Stimulated activated CD8-positive, alpha-beta memory T cell treated with anti-CD3 and anti-CD28 coated beads, Interleukin-7, amount 100 ng/mL, for 1 hour (primary cell): ENCODE results near the gene CLCNKB.
"Not testable (repeated sequence)": the region's sequence is repeated elsewhere in the genome, so short reads cannot be mapped to it uniquely, and the experiment has no call there.

Source experiments
- DNase-seq, 2 donors: peaks; one replicate each; pipeline ENCODE4 v3.0.0-alpha.2; 2020; ENCODE audit warnings: low read depth in 2 of 2

CLCNKB gene

DNA sequence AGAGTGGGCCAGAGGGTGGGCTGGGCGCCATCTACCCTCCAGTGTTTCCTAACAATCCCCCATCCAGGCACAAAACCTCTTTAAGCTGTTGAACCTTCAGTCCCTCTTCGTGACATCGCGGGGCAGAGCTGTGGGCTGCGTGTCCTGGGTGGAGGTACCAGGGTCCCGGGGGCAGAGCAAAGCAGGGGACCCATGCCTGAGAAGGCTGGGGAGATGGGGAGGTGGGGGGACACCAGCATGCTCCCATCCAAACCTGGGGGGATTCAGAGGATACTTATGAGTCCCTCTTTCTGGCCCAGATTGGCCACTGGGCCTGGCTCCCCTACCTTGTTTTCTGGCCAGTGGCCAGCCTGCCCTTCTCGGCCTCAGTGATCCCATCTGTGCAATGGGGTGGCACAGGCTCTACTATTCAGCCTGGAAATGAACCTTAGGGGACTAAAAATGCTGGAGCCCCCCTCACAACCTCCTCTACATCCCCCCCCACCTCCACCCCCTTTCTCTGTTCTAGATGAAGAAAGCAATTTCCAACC, 10.4 kb upstream of the CLCNKB start:
- not testable (repeated sequence) for DNase-seq

GRCh38 chr1:16036461-16036860, 7.1 kb upstream of the CLCNKB start:
- not testable (repeated sequence) for DNase-seq

GRCh38 chr1:16038620-16038912, 5.0 kb upstream of the CLCNKB start:
- no peak for DNase-seq

GRCh38 chr1:16039871-16040270, 3.7 kb upstream of the CLCNKB start:
- not testable (repeated sequence) for DNase-seq

DNA sequence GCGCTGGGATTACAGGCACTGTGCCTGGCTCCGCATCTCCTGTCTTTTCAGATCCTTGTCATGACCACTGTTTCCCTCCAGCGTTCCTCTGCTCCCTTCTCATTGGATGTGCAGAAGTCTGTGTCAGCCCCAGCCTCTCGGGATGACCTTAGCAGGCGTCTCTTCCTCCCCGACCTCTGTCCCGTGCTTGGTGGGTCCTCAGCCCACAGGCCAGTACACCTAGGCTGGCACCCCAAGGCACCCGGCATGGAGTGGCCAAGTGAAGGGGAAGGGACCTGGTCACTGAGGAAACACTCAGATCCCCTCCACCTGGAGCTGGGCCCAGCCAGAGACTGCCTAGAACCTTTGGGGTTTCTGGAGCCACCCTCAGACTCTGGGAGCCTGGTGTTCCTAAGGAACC, 2.4 kb upstream of the CLCNKB start:
- no peak for DNase-seq

- no peak for DNase-seq
Measured at GRCh38 chr1:16042096-16042495, 1.5 kb upstream of the CLCNKB start.

DNA sequence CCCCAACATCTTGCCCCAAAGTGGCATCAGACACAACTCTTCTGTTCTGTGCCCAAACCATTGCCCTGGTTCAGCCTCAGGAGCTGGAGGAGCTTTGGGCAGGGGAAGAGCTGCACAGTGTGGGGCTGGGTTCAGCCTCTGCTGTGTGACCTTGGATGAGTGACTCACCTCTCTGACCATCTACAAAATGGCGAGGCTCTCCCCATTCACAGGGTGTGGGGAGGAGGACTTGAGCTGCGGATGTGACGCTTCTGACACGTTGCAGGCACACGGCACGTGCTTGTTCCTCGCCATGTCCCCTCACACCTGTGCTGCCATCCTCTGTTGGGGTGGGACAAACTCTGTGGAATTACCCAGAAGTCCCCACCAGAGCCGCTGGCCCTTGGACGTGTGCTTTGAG, 928 bp upstream of the CLCNKB start:
- DNase-seq, result not testable (repeated sequence)

GRCh38 chr1:16043950-16044349, 368 bp downstream of the CLCNKB start:
- DNase-seq, result no peak

GRCh38 chr1:16046842-16047241, 3.3 kb downstream of the CLCNKB start:
- DNase-seq, result no peak

DNA sequence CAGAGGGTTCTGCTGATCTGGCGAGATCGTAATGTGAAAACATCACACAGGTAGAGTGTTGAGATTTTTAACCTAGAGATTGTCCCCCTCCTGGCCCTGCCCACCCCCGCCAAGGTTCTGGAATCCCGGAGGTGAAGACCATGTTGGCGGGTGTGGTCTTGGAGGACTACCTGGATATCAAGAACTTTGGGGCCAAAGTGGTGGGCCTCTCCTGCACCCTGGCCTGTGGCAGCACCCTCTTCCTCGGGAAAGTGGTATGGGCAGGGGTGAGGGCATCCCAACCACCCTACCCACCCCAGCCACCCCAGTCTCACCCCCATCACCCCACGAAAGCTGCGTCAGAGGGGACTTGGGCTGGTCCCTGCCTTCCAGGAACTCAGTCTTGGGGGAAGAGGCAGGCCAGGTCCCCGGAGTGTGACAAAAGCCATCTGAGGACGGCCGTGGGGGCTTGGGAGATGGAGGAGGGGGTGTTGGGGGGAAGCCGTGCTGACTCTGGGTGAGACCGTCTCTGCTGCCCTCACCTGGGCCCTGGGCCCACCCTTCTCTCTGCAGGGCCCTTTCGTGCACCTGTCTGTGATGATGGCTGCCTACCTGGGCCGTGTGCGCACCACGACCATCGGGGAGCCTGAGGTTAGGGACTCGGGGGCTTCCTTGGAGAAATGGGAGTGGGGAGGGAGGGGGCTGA, 4.4 kb downstream of the CLCNKB start:
- DNase-seq, result no peak

DNA sequence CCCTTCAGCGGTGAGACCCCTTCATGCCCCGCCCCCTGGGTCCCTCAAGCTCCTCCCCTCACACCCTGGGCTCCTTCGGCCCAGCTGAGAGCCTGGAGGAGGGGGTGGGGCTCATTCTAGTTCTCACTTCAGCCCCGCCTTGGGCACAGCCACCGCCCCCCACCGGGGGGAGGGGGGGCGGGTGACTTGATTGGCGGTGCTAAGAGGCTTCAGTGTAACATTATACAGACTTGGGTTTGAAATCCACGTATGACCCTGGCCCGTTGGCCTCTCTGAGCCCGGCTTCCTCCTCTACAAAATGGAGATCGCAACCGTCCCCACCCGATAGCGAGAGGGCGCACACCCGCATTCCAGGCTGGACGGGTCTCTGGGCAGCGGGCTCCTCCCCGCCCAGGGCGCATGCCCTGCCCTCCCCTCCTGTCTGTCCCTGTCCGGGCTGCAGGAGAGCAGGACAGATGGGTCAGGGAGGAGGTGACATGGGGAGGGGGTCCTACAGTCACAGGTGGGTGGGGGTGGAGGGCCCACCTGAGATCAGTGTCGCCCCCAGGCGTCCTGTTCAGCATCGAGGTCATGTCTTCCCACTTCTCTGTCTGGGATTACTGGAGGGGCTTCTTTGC, 5.1 kb downstream of the CLCNKB start:
- DNase-seq, result no peak

- no peak for DNase-seq
Measured at GRCh38 chr1:16050328-16050727, 6.7 kb downstream of the CLCNKB start.

GRCh38 chr1:16051039-16051438, 7.5 kb downstream of the CLCNKB start:
- DNase-seq, result no peak

DNA sequence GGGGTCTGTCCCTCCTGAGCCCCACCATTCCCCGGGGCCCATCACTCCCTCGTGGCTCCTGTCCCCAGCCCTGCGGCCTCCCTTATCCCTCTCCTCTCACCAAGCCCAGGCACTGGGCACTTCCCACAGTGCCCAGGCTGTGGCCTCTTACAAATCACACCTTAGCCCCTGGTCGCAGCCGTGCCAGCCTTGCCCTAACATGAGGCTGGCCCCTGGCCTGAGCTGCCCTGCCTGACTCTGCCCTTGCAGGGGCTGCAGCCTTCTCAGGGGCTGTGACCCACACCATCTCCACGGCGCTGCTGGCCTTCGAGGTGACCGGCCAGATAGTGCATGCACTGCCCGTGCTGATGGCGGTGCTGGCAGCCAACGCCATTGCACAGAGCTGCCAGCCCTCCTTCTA, 8.4 kb downstream of the CLCNKB start:
- DNase-seq, result not testable (repeated sequence)

- DNase-seq, result no peak
Measured at GRCh38 chr1:16053781-16054502, 10.4 kb downstream of the CLCNKB start.

DNA sequence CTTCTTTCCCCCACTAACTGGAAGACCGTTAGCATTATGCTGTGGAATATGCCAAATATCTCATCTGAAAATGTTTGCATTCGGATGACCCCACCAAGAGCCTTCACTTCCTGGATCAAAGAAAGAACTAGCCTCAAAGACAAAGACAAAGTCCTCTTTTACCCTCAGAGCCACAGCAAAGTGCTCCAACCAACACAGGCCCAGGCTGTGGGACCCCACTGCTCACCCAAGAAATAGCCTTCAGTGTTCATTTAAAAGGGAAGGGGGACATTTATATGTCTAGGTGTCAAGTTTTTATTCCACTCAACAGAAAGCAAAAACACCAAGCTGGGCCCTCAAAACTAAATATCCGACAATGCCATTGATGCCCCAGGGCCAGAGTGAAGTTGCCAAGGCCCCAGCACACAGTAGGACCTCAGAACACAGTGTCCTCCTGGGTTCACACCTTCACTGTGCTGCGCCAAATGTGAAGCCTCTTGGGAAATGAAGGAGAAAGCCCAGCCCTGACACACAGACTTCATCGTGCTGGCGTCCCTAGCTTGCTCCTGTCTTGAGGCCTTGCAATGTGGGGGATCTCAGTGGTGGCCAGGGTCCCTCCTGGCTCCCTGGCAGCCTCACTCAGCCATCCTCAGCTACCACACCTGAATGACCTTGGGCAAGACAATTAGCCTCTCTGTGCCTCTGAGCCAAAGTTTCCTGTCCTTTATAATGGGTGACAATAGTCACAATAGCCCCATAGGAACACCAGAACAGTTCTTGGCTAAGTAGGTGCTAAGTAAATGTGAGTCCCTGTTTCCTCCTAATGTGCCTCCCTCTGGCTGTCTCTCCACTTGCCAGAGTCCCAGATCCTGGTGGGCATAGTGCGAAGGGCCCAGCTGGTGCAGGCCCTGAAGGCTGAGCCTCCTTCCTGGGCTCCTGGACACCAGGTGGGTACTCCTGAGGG, 11.3 kb downstream of the CLCNKB start:
- DNase-seq, result no peak

DNA sequence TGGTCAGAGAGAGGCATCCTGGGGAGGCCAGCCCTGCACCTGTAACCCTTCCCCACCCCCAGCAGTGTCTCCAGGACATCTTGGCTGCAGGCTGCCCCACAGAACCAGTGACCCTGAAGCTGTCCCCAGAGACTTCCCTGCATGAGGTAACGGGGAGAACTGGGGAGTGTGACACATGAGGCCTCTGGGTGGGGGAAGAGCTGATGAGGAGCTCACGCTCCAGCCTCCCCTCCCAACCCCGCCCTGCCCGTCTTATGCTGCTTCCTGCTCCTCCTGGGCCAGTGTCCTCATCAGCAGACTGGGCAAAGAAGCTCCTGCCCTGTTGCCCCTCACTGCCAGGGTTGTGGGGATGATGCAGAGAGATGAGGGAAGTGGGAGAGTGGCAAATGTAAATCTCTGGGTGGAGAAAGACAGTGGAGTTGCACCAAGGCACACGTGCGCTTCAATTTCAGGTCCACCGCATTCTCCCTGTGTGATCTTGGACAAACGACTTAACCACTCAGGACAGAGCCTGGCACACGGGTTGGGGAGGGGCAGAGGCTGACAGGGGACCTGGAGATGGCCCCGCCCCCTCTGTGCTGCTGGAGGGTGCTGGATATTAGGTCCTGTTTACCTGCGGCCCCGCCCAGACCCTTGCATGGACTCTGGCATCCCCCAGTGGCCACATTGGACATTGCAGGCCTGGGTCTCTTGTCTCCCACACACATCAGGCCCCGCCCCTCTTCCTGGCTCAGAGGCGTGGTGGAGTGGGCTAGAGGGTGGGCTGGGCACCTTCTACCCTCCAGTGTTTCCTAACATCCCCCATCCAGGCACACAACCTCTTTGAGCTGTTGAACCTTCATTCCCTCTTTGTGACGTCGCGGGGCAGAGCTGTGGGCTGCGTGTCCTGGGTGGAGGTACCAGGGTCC, 12.3 kb downstream of the CLCNKB start:
- DNase-seq, result peak; percentile 55 to 72

GRCh38 chr1:16056521-16056912, 12.9 kb downstream of the CLCNKB start:
- not testable (repeated sequence) for DNase-seq

DNA sequence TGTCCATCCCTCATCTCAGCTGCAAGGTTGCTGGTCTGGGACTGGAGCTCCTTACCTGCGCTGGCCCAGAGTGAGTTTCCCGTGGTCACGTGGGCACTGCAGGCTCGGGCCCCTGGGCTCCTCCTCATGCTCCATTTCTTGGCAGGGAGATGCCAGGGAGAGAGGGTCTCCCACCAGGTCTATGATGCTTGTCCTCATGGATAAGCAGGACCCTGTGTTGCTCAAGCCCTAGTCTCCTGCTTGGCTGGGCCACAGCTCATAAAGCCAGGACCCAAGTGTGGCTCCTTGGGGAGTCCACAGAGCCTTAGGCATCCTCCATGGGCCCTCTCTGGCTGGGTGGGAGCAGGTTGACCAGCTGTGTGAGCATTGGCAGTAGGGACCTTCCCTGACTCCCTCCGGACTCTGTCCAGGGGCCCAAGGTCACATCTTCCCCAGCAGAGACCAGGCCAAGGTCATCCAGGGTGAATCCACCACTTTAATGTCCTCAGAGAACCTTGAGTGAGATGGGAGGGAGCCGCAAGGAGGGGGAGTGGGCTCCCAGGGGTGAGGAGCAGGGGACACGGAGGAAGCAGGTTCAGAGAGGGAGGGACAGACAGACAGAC, 13.8 kb downstream of the CLCNKB start:
- DNase-seq, result not testable (repeated sequence)

GRCh38 chr1:16058394-16059120, 15.0 kb downstream of the CLCNKB start:
- DNase-seq, result not testable (repeated sequence)
